Nucleus accumbens (tissue), 56 donors: ENCODE measurements around the gene RNF168.
"Not testable (repeated sequence)": the region's sequence is repeated elsewhere in the genome, so short reads cannot be mapped to it uniquely, and the experiment has no call there.

ENCODE experiments used
- DNase-seq, 56 donors: peaks; one replicate each; lab custom pipeline; 2025; lab: John Stamatoyannopoulos, UW

Gene RNF168, protein sequence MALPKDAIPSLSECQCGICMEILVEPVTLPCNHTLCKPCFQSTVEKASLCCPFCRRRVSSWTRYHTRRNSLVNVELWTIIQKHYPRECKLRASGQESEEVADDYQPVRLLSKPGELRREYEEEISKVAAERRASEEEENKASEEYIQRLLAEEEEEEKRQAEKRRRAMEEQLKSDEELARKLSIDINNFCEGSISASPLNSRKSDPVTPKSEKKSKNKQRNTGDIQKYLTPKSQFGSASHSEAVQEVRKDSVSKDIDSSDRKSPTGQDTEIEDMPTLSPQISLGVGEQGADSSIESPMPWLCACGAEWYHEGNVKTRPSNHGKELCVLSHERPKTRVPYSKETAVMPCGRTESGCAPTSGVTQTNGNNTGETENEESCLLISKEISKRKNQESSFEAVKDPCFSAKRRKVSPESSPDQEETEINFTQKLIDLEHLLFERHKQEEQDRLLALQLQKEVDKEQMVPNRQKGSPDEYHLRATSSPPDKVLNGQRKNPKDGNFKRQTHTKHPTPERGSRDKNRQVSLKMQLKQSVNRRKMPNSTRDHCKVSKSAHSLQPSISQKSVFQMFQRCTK

GRCh38 chr3:196503196-196504076 lies at the start of gene RNF168:
RNF168 (minus strand) TSS chr3:196503768; CDS start chr3:196503173, 595 bp downstream.
- peak; percentile 41 to 96 (median 90) for DNase-seq

DNA sequence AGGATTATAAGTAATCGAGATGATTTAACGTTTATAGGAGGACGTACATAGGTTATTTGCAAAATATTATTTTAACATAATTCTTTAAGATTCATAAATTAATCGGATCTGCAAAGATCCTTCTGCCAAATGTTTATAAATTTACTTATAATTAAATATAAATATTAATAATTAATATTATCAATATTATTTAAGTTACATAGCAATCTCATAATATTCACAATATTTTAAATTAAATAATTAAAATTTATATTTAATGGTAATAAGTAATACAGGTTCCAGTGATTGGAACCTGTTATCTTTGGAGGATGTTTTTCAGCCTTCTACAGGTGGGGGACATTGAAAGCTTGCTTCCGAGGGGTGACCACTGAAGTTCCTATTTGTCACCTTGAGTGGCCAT lies 48.7 kb upstream of the RNF168 start:
- no peak for DNase-seq

DNA sequence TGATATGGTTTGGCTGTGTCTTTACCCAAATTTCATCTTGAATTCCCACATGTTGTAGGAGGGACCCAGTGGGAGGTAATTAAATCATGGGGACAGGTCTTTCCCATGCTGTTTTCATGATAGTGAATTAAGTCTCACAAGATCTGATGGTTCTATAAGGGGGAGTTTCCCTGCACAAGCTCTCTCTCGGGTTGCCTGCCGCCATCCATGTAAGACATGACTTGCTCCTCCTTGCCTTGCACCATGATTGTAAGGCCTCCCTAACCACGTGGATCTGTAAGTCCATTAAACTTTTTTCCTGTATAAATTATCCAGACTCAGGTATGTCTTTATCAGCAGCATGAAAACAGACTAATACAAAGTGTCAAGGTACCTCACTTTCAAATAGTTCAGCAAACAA lies 46.6 kb upstream of the RNF168 start:
- not testable (repeated sequence) for DNase-seq

GRCh38 chr3:196549312-196549711 lies 45.7 kb upstream of the RNF168 start:
- DNase-seq: not testable (repeated sequence)

DNA sequence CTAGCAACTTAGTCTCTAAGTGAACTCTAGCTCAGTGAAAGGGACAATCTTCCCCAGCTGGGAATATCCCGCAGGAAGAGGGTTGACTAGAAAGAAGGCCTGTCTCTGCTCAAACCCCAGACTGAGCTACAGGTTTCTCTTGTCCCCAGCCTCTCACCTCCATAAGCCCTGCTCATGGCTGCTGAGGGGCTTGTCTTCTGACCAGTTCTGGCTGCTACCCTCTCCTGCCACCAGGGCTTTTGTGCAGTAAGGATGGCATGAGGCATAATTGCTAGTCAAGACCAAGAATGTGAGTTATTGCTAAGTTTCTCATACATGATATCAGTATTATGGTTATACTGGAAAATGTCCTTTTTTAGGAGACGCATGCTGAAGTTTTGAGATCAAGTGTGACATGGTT lies 43.5 kb upstream of the RNF168 start:
- no peak for DNase-seq

DNA sequence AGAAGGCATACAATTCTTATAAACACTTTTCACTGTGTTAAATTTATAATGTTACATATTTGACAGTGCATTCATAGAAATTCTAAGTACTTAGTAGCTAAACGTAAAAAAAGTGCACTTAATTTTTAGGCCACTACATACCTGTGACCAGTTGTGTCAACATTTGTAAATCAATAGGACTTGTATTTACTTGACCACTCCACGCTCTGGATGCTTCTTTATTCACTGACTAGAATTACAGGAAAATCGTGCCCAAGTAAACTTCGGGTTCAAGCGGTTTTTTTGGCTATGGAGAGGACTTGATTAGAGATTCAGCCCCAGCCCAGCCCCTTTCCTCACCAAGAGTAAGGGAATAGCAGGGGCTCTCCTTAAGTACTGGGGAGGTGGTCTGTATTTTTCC lies 43.0 kb upstream of the RNF168 start:
- DNase-seq: no peak

DNA sequence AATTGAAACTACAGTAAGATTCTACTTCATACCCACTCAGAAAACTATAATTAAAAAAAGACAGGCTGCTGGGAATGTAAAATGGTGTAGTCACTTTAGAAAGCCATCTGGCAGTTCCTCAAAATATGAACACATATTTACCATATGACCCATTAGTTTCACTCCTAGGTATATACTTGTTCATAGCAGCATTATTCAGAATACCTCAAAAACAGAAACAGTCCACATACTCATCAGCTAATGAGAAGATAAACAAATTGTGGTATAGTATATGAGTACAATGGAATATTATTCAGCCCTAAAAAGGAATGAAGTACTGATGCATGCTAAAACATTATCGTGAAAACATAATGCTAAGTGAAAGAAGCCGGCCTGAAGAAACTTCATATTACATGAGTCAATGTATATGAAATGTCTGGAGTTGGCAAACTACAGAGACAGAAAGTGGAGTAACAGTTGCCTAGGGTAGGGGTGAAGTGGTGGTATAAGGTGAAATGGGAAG lies 41.0 kb upstream of the RNF168 start:
- no peak for DNase-seq

- no peak for DNase-seq
Measured at GRCh38 chr3:196541684-196542445, 38.3 kb upstream of the RNF168 start.

- DNase-seq: peak in 13 of 56 donors; percentile 0 to 67 (median 3)
Measured at GRCh38 chr3:196537319-196537984, 33.9 kb upstream of the RNF168 start.

- DNase-seq: no peak
Measured at GRCh38 chr3:196533260-196533681, 29.7 kb upstream of the RNF168 start.

DNA sequence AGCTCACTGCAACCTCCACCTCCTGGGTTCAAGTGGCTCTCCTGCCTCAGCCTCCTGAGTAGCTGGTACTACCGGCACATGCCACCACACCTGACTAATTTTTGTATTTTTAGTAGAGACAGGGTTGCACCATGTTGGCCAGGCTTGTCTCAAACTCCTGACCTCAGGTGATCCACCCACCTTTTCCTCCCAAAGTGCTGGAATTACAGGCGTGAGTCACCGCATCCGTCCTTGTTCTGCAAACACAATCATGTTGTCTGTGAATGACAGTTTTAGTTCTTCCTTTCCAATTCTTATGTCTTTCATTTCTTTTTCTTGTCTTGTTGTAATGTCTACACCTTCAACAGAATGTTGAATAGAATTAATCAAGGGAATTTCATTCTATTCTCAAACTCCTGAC lies 27.9 kb upstream of the RNF168 start:
- no peak for DNase-seq

- DNase-seq: peak in 41 of 56 donors; percentile 3 to 69 (median 34)
Measured at GRCh38 chr3:196528639-196529233, 25.2 kb upstream of the RNF168 start.

DNA sequence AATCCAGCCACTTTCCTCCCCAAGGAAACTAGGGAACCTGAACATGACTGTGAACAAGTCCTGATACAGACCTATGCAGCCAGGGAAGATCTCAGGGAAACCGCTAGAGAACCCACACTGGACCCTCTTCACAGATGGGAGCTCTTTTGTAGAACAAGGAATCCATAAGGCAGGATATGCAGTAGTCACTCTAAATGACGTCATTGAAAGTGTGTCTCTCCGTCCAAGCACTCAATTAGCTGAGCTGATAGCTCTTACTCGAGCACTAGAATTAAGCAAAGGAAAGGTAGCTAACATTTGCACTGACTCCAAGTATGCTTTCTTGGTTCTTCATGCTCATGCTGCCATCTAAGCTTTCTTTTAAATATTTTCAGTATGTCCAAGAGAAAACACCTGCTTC lies 21.6 kb upstream of the RNF168 start:
- DNase-seq: no peak

DNA sequence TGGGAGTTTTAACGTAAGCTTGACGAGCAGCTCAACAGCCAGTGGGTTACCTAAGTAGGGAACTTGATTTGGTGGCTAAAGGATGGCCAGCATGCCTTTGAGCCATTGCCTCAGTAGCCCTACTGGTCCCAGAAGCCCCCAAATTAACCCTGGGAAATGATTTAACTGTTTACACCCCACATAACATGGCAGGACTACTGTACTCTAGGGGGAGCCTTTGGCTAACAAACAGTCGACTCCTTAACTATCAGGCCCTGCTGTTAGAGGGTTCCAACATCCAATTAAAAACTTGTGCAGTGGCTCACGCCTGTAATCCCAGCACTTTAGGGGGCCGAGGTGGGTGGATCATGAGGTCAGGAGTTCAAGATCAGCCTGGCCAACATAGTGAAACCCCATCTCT lies 21.0 kb upstream of the RNF168 start:
- DNase-seq: no peak

GRCh38 chr3:196523841-196524240 lies 20.3 kb upstream of the RNF168 start:
- DNase-seq: no peak

DNA sequence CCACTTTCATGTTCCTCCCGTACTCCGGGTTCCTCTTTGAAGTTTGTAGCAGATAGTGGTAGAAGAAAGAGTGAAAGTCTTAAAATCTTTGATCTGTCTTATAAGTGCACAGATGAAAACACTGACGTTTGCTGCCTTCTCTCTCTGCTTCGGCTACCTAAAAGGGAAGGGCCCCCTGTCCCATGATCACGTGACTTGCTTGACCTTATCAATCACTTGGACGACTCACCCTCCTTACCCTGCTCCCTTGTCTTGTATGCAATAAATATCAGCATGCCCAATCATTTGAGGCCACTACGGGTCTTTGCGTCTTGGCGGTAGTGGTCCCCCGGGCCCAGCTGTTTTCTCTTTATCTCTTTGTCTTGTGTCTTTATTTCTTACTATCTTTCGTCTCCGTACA lies 17.7 kb upstream of the RNF168 start:
- not testable (repeated sequence) for DNase-seq

GRCh38 chr3:196519718-196520082 lies 16.1 kb upstream of the RNF168 start:
- no peak for DNase-seq

- DNase-seq: peak in 12 of 56 donors; percentile 2 to 30 (median 8)
Measured at GRCh38 chr3:196518966-196519717, 15.6 kb upstream of the RNF168 start.
